Dermis microvascular lymphatic vessel endothelial cell (primary cell): ENCODE measurements around the gene ASMTL. TPM values are rescaled to one million over a fixed set of nuclear protein-coding genes. Genes with fewer than 3 reads are reported as not detected.
"Not testable (repeated sequence)": the region's sequence is repeated elsewhere in the genome, so short reads cannot be mapped to it uniquely, and the experiment has no call there.

ENCODE experiments used
- DNase-seq, 2 donors: peaks; one replicate each; pipeline versions ENCODE4 v3.0.0 to v3.0.0-alpha.2; 2010; ENCODE audit warnings: low read depth in 2 of 2
- total RNA-seq: library from RNA; depleted of rRNA; stranded (reverse); fragments of >200 nt; gene quantifications from 2 replicates; pipeline ENCODE4 v1.2.1, GENCODE V29; 2014

The ASMTL gene
- total RNA-seq, 1 donor from 2014 or later, result 9.4 TPM

- no peak for DNase-seq
Observed at GRCh38 chrX:1389993-1390285, 62.8 kb downstream of the ASMTL start.

- DNase-seq, result no peak
Observed at GRCh38 chrX:1389181-1389992, 63.3 kb downstream of the ASMTL start.

- no peak for DNase-seq
Observed at GRCh38 chrX:1388651-1389050, 64.1 kb downstream of the ASMTL start.

- no peak for DNase-seq
Observed at GRCh38 chrX:1387141-1387776, 65.5 kb downstream of the ASMTL start.

- DNase-seq, result no peak
Observed at GRCh38 chrX:1386338-1387127, 66.2 kb downstream of the ASMTL start.

GRCh38 chrX:1385253-1386223 is 67.2 kb downstream of the ASMTL start:
- DNase-seq, result no peak

- no peak for DNase-seq
Observed at GRCh38 chrX:1384658-1385252, 68.0 kb downstream of the ASMTL start.

- DNase-seq, result no peak
Observed at GRCh38 chrX:1380672-1381233, 72.0 kb downstream of the ASMTL start.

GRCh38 chrX:1378306-1378759 is 74.4 kb downstream of the ASMTL start:
- no peak for DNase-seq

GRCh38 chrX:1368385-1368698 is 84.4 kb downstream of the ASMTL start:
- no peak for DNase-seq

GRCh38 chrX:1366363-1366762 is 86.3 kb downstream of the ASMTL start:
- DNase-seq, result not testable (repeated sequence)

GRCh38 chrX:1361910-1362309 is 90.8 kb downstream of the ASMTL start:
- no peak for DNase-seq

GRCh38 chrX:1361275-1361674 is 91.4 kb downstream of the ASMTL start:
- no peak for DNase-seq

- DNase-seq, result no peak
Observed at GRCh38 chrX:1360171-1360570, 92.5 kb downstream of the ASMTL start.

- DNase-seq, result no peak
Observed at GRCh38 chrX:1359477-1359873, 93.2 kb downstream of the ASMTL start.

- no peak for DNase-seq
Observed at GRCh38 chrX:1358793-1359476, 93.8 kb downstream of the ASMTL start.

GRCh38 chrX:1357993-1358392 is 94.7 kb downstream of the ASMTL start:
- no peak for DNase-seq

GRCh38 chrX:1355131-1356046 is 97.3 kb downstream of the ASMTL start:
- DNase-seq, result no peak
